HepG2 (cell line): ENCODE results near the gene THSD8. TPM values are rescaled to one million over a fixed set of nuclear protein-coding genes. Genes with fewer than 3 reads are reported as not detected.

Source experiments
- AHR ChIP-seq: IDR thresholded peaks from 2 replicates; pipeline ENCODE4 v1.6.1; 2018; ENCODE audit warnings: missing genetic modification reagents, missing compliant biosample characterization
- HDAC6 ChIP-seq: fragments of 200-600 bp; sonication (generic); IDR thresholded peaks from 2 replicates; pipeline ENCODE4 v1.7.0; 2017; ENCODE audit warnings: mild to moderate bottlenecking, antibody characterized with exemption, low read length, low read depth
- HIVEP1 ChIP-seq: sonication (generic); formaldehyde crosslinking; IDR thresholded peaks from 2 replicates; pipeline ENCODE4 v1.4.0; 2020; ENCODE audit warnings: mild to moderate bottlenecking, missing genetic modification reagents
- YEATS2 ChIP-seq: sonication (generic); formaldehyde crosslinking; IDR thresholded peaks from 2 replicates; pipeline ENCODE4 v1.4.0; 2020; ENCODE audit warnings: missing genetic modification reagents, borderline replicate concordance
- ZC3H13 ChIP-seq: sonication (generic); formaldehyde crosslinking; IDR thresholded peaks from 2 replicates; pipeline ENCODE4 v1.8.1; 2023; ENCODE audit warnings: mild to moderate bottlenecking, missing genetic modification reagents, moderate library complexity
- ZFP1 ChIP-seq: IDR thresholded peaks from 2 replicates; pipeline ENCODE4 v1.6.1; 2016
- ZFP62 ChIP-seq: sonication (generic); formaldehyde crosslinking; IDR thresholded peaks from 2 replicates; pipeline ENCODE4 v1.4.0; 2020; ENCODE audit warnings: missing genetic modification reagents
- ZNF121 ChIP-seq: sonication (generic); formaldehyde crosslinking; IDR thresholded peaks from 2 replicates; pipeline ENCODE4 v1.5.0; 2020; ENCODE audit warnings: mild to moderate bottlenecking, missing genetic modification reagents
- ZNF235 ChIP-seq: sonication (generic); formaldehyde crosslinking; IDR thresholded peaks from 2 replicates; pipeline ENCODE4 v1.8.1; 2023; ENCODE audit warnings: mild to moderate bottlenecking, missing genetic modification reagents, borderline replicate concordance
- ZNF670 ChIP-seq: sonication (generic); formaldehyde crosslinking; IDR thresholded peaks from 2 replicates; pipeline ENCODE4 v1.8.0; 2022; ENCODE audit warnings: mild to moderate bottlenecking, missing genetic modification reagents, borderline replicate concordance
- ZNF749 ChIP-seq: sonication (generic); formaldehyde crosslinking; IDR thresholded peaks from 2 replicates; pipeline ENCODE4 v1.8.0; 2022; ENCODE audit warnings: mild to moderate bottlenecking, missing genetic modification reagents, moderate library complexity, borderline replicate concordance
- polyA plus RNA-seq, 8 experiments: library from polyadenylated mRNA; depleted of rRNA in 3 of 8; stranded (reverse) in 7 of 8; unstranded in 1 of 8; fragments of >200 nt; fragmentation: Illumina TruSeq in 4 of 8; extraction: Trizol in 4 of 8; gene quantifications; 2 replicates each; pipeline versions ENCODE4 v1.2.1 to v1.2.3, GENCODE V29; 2011 to 2016; ENCODE audit warnings: low read depth in 4 of 8, missing spikeins in 1 of 8, mixed read lengths in 1 of 8; ENCODE audit not compliant: insufficient read depth in 1 of 8
- total RNA-seq, 5 experiments: library from RNA; depleted of rRNA; stranded (reverse); fragments of >200 nt; fragmentation: Illumina TruSeq; extraction: Trizol; gene quantifications; 2 replicates each; pipeline ENCODE4 v1.2.3, GENCODE V29; 2016; ENCODE audit warnings: low read depth in 1 of 5
- TF ChIP-seq, protein P1 (sequence below): sonication (generic); formaldehyde crosslinking; IDR thresholded peaks from 2 replicates; pipeline ENCODE4 v1.9.0; 2021; ENCODE audit warnings: mild to moderate bottlenecking, missing genetic modification reagents
- TF ChIP-seq, protein P2 (sequence below): sonication (generic); formaldehyde crosslinking; IDR thresholded peaks from 2 replicates; pipeline ENCODE4 v1.8.1; 2022; ENCODE audit warnings: mild to moderate bottlenecking, missing genetic modification reagents
- TF ChIP-seq, protein P3 (sequence below): sonication (generic); formaldehyde crosslinking; IDR thresholded peaks from 2 replicates; pipeline ENCODE4 v1.5.0; 2020; ENCODE audit warnings: mild to moderate bottlenecking, missing genetic modification reagents
- TF ChIP-seq, protein P4 (sequence below): IDR thresholded peaks from 2 replicates; pipeline ENCODE4 v1.6.1; 2018; ENCODE audit warnings: missing genetic modification reagents
- TF ChIP-seq, protein P5 (sequence below): sonication (generic); formaldehyde crosslinking; IDR thresholded peaks from 2 replicates; pipeline ENCODE4 v1.4.0; 2020; ENCODE audit warnings: missing genetic modification reagents

Gene THSD8
- total and polyA plus RNA-seq, 2 of the 13 experiments (the other 11 are each of a cell fraction or from before 2014, with no cell fraction given), result 4.8 to 14.9 TPM

DNA sequence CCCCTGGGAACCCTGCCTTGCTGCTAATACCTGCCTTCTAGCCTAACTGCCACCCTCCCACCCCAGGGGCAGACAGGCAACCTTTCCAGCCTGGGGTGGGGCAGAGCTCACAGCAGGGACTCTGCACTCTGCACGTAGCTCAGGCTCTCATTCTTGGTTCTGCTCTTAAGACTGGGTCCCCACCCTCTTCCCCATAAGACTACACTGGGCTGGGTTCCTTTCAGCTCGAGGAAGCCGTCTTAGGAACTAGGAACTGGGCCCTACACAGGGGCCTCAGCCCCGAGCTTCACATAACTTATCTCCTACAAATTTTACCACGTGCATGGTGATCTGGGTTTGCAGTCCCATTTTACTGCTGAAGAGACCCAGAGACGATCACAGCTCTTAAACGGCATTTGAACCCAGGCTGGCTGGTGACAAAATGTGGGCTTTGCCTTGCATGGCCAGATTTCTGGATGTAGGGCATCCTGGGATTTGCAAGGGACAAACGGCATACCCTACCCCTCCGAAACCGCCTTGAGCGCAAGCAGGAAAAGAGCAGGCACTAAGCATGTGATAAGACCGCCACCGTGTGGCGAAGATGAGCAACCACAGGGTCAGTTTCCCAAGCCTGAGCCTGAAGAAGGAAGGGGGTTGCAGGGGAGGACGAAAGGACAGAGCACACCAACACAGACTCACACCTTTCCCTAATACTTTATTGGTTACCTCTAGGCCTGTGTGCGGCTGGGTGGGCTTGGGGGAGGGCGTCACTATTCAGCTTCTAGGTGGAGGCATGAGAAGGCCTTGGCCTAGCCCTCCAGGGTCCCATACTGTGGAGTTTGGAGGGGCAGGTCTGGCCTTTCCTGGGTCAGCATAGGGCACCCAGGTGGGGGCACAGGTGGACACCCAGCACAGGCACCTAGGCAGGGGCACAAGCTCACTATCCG lies 5.5 kb upstream of the THSD8 start (continued):
- TF ChIP-seq, protein P1, sequence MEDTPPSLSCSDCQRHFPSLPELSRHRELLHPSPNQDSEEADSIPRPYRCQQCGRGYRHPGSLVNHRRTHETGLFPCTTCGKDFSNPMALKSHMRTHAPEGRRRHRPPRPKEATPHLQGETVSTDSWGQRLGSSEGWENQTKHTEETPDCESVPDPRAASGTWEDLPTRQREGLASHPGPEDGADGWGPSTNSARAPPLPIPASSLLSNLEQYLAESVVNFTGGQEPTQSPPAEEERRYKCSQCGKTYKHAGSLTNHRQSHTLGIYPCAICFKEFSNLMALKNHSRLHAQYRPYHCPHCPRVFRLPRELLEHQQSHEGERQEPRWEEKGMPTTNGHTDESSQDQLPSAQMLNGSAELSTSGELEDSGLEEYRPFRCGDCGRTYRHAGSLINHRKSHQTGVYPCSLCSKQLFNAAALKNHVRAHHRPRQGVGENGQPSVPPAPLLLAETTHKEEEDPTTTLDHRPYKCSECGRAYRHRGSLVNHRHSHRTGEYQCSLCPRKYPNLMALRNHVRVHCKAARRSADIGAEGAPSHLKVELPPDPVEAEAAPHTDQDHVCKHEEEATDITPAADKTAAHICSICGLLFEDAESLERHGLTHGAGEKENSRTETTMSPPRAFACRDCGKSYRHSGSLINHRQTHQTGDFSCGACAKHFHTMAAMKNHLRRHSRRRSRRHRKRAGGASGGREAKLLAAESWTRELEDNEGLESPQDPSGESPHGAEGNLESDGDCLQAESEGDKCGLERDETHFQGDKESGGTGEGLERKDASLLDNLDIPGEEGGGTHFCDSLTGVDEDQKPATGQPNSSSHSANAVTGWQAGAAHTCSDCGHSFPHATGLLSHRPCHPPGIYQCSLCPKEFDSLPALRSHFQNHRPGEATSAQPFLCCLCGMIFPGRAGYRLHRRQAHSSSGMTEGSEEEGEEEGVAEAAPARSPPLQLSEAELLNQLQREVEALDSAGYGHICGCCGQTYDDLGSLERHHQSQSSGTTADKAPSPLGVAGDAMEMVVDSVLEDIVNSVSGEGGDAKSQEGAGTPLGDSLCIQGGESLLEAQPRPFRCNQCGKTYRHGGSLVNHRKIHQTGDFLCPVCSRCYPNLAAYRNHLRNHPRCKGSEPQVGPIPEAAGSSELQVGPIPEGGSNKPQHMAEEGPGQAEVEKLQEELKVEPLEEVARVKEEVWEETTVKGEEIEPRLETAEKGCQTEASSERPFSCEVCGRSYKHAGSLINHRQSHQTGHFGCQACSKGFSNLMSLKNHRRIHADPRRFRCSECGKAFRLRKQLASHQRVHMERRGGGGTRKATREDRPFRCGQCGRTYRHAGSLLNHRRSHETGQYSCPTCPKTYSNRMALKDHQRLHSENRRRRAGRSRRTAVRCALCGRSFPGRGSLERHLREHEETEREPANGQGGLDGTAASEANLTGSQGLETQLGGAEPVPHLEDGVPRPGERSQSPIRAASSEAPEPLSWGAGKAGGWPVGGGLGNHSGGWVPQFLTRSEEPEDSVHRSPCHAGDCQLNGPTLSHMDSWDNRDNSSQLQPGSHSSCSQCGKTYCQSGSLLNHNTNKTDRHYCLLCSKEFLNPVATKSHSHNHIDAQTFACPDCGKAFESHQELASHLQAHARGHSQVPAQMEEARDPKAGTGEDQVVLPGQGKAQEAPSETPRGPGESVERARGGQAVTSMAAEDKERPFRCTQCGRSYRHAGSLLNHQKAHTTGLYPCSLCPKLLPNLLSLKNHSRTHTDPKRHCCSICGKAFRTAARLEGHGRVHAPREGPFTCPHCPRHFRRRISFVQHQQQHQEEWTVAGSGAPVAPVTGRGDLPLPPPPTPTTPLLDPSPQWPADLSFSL (CRISPR knock-in tag), result no peak
- TF ChIP-seq ZFP62 (CRISPR knock-in tag) (no peak), ZNF749 (CRISPR knock-in tag) (no peak), HIVEP1 (CRISPR knock-in tag) (no peak; the same call in 1 of the 2 replicates), HDAC6 (no peak), ZFP1 (CRISPR knock-in tag) (no peak), AHR (CRISPR knock-in tag) (no peak), ZNF670 (CRISPR knock-in tag) (no peak), ZNF121 (CRISPR knock-in tag) (no peak), YEATS2 (0 out of 2 replicates have a peak, but pooled peaks have one; percentile 27), ZC3H13 (CRISPR knock-in tag) (no peak), ZNF235 (CRISPR knock-in tag) (no peak)
- TF ChIP-seq, protein P2, sequence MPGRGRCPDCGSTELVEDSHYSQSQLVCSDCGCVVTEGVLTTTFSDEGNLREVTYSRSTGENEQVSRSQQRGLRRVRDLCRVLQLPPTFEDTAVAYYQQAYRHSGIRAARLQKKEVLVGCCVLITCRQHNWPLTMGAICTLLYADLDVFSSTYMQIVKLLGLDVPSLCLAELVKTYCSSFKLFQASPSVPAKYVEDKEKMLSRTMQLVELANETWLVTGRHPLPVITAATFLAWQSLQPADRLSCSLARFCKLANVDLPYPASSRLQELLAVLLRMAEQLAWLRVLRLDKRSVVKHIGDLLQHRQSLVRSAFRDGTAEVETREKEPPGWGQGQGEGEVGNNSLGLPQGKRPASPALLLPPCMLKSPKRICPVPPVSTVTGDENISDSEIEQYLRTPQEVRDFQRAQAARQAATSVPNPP (CRISPR knock-in tag), result no peak
- TF ChIP-seq, protein P3, sequence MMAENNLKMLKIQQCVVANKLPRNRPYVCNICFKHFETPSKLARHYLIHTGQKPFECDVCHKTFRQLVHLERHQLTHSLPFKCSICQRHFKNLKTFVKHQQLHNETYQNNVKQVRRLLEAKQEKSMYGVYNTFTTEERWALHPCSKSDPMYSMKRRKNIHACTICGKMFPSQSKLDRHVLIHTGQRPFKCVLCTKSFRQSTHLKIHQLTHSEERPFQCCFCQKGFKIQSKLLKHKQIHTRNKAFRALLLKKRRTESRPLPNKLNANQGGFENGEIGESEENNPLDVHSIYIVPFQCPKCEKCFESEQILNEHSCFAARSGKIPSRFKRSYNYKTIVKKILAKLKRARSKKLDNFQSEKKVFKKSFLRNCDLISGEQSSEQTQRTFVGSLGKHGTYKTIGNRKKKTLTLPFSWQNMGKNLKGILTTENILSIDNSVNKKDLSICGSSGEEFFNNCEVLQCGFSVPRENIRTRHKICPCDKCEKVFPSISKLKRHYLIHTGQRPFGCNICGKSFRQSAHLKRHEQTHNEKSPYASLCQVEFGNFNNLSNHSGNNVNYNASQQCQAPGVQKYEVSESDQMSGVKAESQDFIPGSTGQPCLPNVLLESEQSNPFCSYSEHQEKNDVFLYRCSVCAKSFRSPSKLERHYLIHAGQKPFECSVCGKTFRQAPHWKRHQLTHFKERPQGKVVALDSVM (CRISPR knock-in tag), result 0 out of 2 replicates have a peak, but pooled peaks have one; percentile 18
- TF ChIP-seq, protein P4, sequence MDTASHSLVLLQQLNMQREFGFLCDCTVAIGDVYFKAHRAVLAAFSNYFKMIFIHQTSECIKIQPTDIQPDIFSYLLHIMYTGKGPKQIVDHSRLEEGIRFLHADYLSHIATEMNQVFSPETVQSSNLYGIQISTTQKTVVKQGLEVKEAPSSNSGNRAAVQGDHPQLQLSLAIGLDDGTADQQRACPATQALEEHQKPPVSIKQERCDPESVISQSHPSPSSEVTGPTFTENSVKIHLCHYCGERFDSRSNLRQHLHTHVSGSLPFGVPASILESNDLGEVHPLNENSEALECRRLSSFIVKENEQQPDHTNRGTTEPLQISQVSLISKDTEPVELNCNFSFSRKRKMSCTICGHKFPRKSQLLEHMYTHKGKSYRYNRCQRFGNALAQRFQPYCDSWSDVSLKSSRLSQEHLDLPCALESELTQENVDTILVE (CRISPR knock-in tag), result peak; percentile 78; the same call in 1 of the 2 replicates
- TF ChIP-seq, protein P5, sequence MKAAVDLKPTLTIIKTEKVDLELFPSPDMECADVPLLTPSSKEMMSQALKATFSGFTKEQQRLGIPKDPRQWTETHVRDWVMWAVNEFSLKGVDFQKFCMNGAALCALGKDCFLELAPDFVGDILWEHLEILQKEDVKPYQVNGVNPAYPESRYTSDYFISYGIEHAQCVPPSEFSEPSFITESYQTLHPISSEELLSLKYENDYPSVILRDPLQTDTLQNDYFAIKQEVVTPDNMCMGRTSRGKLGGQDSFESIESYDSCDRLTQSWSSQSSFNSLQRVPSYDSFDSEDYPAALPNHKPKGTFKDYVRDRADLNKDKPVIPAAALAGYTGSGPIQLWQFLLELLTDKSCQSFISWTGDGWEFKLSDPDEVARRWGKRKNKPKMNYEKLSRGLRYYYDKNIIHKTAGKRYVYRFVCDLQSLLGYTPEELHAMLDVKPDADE, result no peak
